OCI-LY7 (cell line): ENCODE results near the gene ZNF536.

Experiments
- EZH2phosphoT487 ChIP-seq: fragments of 200-600 bp; sonication (generic); IDR thresholded peaks from 2 replicates; pipeline ENCODE4 v1.6.1; 2018; ENCODE audit warnings: low read depth, borderline replicate concordance, mild to moderate bottlenecking, mixed run types, antibody characterized with exemption, low read length, moderate library complexity, mixed read lengths
- TF ChIP-seq, protein P1 (sequence below): fragments of 200-600 bp; sonication (generic); conservative IDR thresholded peaks from 2 replicates; pipeline ENCODE4 v1.5.1; 2014; ENCODE audit warnings: mild to moderate bottlenecking, antibody characterized with exemption, low read length, moderate library complexity, mixed read lengths

DNA sequence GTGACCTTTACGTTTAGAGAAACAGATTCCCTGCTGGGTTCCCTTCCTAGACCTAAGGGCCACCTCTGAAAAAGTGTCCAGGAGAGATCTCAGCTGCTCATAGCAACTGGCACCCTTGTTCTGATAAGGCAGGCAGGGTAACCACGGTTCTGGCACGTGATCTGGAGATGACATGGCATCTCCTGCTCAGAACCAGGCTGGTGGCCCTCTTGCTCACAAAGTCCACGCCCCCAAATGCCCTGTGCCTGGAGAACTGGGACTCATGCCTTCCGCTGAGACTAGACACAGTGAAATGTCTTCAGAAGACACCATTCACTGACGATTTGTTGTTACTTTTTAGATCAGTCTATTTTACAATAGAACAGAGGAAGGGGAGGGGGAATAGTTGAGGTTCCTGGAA, 174.1 kb downstream of the ZNF536 start:
- TF ChIP-seq, protein P1, sequence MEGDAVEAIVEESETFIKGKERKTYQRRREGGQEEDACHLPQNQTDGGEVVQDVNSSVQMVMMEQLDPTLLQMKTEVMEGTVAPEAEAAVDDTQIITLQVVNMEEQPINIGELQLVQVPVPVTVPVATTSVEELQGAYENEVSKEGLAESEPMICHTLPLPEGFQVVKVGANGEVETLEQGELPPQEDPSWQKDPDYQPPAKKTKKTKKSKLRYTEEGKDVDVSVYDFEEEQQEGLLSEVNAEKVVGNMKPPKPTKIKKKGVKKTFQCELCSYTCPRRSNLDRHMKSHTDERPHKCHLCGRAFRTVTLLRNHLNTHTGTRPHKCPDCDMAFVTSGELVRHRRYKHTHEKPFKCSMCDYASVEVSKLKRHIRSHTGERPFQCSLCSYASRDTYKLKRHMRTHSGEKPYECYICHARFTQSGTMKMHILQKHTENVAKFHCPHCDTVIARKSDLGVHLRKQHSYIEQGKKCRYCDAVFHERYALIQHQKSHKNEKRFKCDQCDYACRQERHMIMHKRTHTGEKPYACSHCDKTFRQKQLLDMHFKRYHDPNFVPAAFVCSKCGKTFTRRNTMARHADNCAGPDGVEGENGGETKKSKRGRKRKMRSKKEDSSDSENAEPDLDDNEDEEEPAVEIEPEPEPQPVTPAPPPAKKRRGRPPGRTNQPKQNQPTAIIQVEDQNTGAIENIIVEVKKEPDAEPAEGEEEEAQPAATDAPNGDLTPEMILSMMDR, result no peak
- no peak for TF ChIP-seq EZH2phosphoT487
